H9 (cell line): ENCODE measurements around the gene CMTM4. TPM values are rescaled to one million over a fixed set of nuclear protein-coding genes. Genes with fewer than 3 reads are reported as not detected.

Experiments used
- DNase-seq: peaks from one replicate; pipeline ENCODE4 v3.0.0-alpha.2; 2017
- H2AFZ ChIP-seq: one replicate; pipeline ENCODE4 v1.6.1; 2013; ENCODE audit warnings: mild to moderate bottlenecking, low read length, control low read depth, moderate library complexity
- H2AK5ac ChIP-seq: 2 replicates; pipeline ENCODE4 v1.6.1; 2013; ENCODE audit warnings: low read length, control low read depth, mixed read lengths; ENCODE audit not compliant: insufficient read length
- H2BK120ac ChIP-seq: one replicate; pipeline ENCODE4 v1.6.1; 2013; ENCODE audit warnings: low read depth, mild to moderate bottlenecking, low read length, control low read depth, inconsistent platforms; ENCODE audit not compliant: poor library complexity, severe bottlenecking
- H2BK12ac ChIP-seq: 2 replicates; pipeline ENCODE4 v1.6.1; 2013; ENCODE audit warnings: low read length, control low read depth, mixed read lengths, low read depth; ENCODE audit not compliant: insufficient read length
- H2BK15ac ChIP-seq: 2 replicates; pipeline ENCODE4 v1.6.1; 2013; ENCODE audit warnings: low read depth, low read length, control low read depth
- H2BK20ac ChIP-seq: one replicate; pipeline ENCODE4 v1.6.1; 2013; ENCODE audit warnings: low read depth, mild to moderate bottlenecking, low read length, control low read depth, inconsistent platforms; ENCODE audit not compliant: poor library complexity, severe bottlenecking
- H2BK5ac ChIP-seq: 2 replicates; pipeline ENCODE4 v1.6.1; 2013; ENCODE audit warnings: low read length, control low read depth, mixed read lengths; ENCODE audit not compliant: insufficient read length
- H3K14ac ChIP-seq: 2 replicates; pipeline ENCODE4 v1.6.1; 2013; ENCODE audit warnings: low read length, control low read depth; ENCODE audit not compliant: insufficient read depth
- H3K18ac ChIP-seq: 2 replicates; pipeline ENCODE4 v1.6.1; 2013; ENCODE audit warnings: low read depth, mild to moderate bottlenecking, mixed read lengths, low read length, control low read depth; ENCODE audit not compliant: insufficient read length
- H3K23ac ChIP-seq: 2 replicates; pipeline ENCODE4 v1.6.1; 2013; ENCODE audit warnings: low read length, control low read depth, mixed read lengths, low read depth; ENCODE audit not compliant: insufficient read length
- H3K23me2 ChIP-seq: 2 replicates; pipeline ENCODE4 v1.6.1; 2013; ENCODE audit warnings: low read depth, mild to moderate bottlenecking, mixed read lengths, low read length, control low read depth; ENCODE audit not compliant: insufficient read length, poor library complexity, severe bottlenecking
- H3K27ac ChIP-seq: 2 replicates; pipeline ENCODE4 v1.5.1; 2013; ENCODE audit warnings: low read length, control low read depth, mixed read lengths, low read depth; ENCODE audit not compliant: insufficient read length
- H3K27me3 ChIP-seq: 2 replicates; pipeline ENCODE4 v1.6.1; 2013; ENCODE audit warnings: low read length, control low read depth, inconsistent platforms; ENCODE audit not compliant: insufficient read depth
- H3K4ac ChIP-seq: 2 replicates; pipeline ENCODE4 v1.6.1; 2013; ENCODE audit warnings: low read depth, mild to moderate bottlenecking, control low read depth, inconsistent platforms, low read length, moderate library complexity
- H3K4me1 ChIP-seq: 2 replicates; pipeline ENCODE4 v1.6.1; 2013; ENCODE audit warnings: low read length, control low read depth, inconsistent platforms; ENCODE audit not compliant: insufficient read depth
- H3K4me2 ChIP-seq: 2 replicates; pipeline ENCODE4 v1.6.1; 2013; ENCODE audit warnings: low read length, control low read depth, mixed read lengths; ENCODE audit not compliant: insufficient read length, insufficient read depth
- H3K56ac ChIP-seq: 2 replicates; pipeline ENCODE4 v1.6.1; 2013; ENCODE audit warnings: low read depth, mild to moderate bottlenecking, mixed read lengths, low read length, control low read depth; ENCODE audit not compliant: insufficient read length
- H3K79me1 ChIP-seq: 2 replicates; pipeline ENCODE4 v1.6.1; 2013; ENCODE audit warnings: low read depth, mild to moderate bottlenecking, moderate library complexity, low read length, control low read depth, inconsistent platforms; ENCODE audit not compliant: insufficient read depth, poor library complexity, severe bottlenecking
- H3K79me2 ChIP-seq: 2 replicates; pipeline ENCODE4 v1.6.1; 2013; ENCODE audit warnings: low read length, control low read depth, inconsistent platforms; ENCODE audit not compliant: insufficient read depth
- H3K9ac ChIP-seq: 2 replicates; pipeline ENCODE4 v1.6.1; 2013; ENCODE audit warnings: low read length, control low read depth, mixed read lengths; ENCODE audit not compliant: insufficient read length; ENCODE audit errors: extremely low read depth
- H3K9me3 ChIP-seq: one replicate; pipeline ENCODE4 v1.6.1; 2013; ENCODE audit warnings: low read depth, low read length, inconsistent platforms; ENCODE audit not compliant: control insufficient read depth
- H3T11ph ChIP-seq: one replicate; pipeline ENCODE4 v1.6.1; 2013; ENCODE audit warnings: mild to moderate bottlenecking, low read length, control low read depth, inconsistent platforms
- H4K20me1 ChIP-seq: one replicate; pipeline ENCODE4 v1.6.1; 2013; ENCODE audit not compliant: control insufficient read depth, insufficient read length, insufficient read depth
- H4K5ac ChIP-seq: 2 replicates; pipeline ENCODE4 v1.6.1; 2013; ENCODE audit warnings: low read depth, mild to moderate bottlenecking, mixed read lengths, low read length, control low read depth; ENCODE audit not compliant: insufficient read length
- H4K8ac ChIP-seq: replicated peaks from 2 replicates; pipeline ENCODE4 v1.6.1; 2013; ENCODE audit warnings: low read length, control low read depth, mixed read lengths, low read depth; ENCODE audit not compliant: insufficient read length
- H4K91ac ChIP-seq: 2 replicates; pipeline ENCODE4 v1.6.1; 2013; ENCODE audit warnings: low read depth, mild to moderate bottlenecking, moderate library complexity, mixed read lengths, low read length, control low read depth; ENCODE audit not compliant: insufficient read length
- H3K27ac Mint-ChIP-seq, 3 experiments: 2 replicates in 2 of 3; 3 replicates in 1 of 3; pipeline ENCODE4 v1.8.0; 2020 to 2021; ENCODE audit warnings: mixed read lengths in 3 of 3, mild to moderate bottlenecking in 1 of 3, moderate library complexity in 1 of 3
- H3K27me3 Mint-ChIP-seq: 2 replicates; pipeline ENCODE4 v1.8.0; 2021; ENCODE audit warnings: low read depth, mild to moderate bottlenecking, moderate library complexity, mixed read lengths
- H3K36me3 Mint-ChIP-seq, 3 experiments: 2 replicates in 2 of 3; 3 replicates in 1 of 3; pipeline ENCODE4 v1.8.0; 2020 to 2021; ENCODE audit warnings: low read depth in 3 of 3, mixed read lengths in 3 of 3; ENCODE audit not compliant: insufficient read depth in 1 of 3
- H3K4me1 Mint-ChIP-seq, 2 experiments: 2 replicates each; pipeline ENCODE4 v1.8.0; 2020; ENCODE audit warnings: mixed read lengths in 2 of 2
- H3K4me3 Mint-ChIP-seq, 2 experiments: 2 replicates in 1 of 2; 3 replicates in 1 of 2; pipeline ENCODE4 v1.8.0; 2020 to 2021; ENCODE audit warnings: mild to moderate bottlenecking in 2 of 2, mixed read lengths in 2 of 2, moderate library complexity in 1 of 2
- H3K9me3 Mint-ChIP-seq, 2 experiments: 2 replicates in 1 of 2; 3 replicates in 1 of 2; pipeline ENCODE4 v1.8.0; 2020; ENCODE audit warnings: mild to moderate bottlenecking in 2 of 2, mixed read lengths in 2 of 2, moderate library complexity in 1 of 2
- WGBS: extraction: QIAGEN DNeasy Blood & Tissue Kit; methylation state at CpG from one replicate; pipeline ENCODE4 v1.1.7; 2013; ENCODE audit warnings: missing lambda C conversion rate, low lambda C conversion rate, mixed read lengths; ENCODE audit not compliant: insufficient read length; ENCODE audit errors: extremely low coverage; 5-methylcytosine and 5-hydroxymethylcytosine counted together
- total RNA-seq: library from RNA; stranded (reverse); gene quantifications from 2 replicates; pipeline ENCODE4 v1.2.1, GENCODE V29; 2021
- TF ChIP-seq, protein P1 (sequence below): fragments of 200-600 bp; sonication (generic); conservative IDR thresholded peaks from 3 replicates; pipeline ENCODE4 v1.8.0; 2021; ENCODE audit warnings: antibody characterized with exemption, mild to moderate bottlenecking

CMTM4 gene
- total RNA-seq, 1 experiment from 2014 or later, result 40.5 TPM

- TF ChIP-seq, protein P1, sequence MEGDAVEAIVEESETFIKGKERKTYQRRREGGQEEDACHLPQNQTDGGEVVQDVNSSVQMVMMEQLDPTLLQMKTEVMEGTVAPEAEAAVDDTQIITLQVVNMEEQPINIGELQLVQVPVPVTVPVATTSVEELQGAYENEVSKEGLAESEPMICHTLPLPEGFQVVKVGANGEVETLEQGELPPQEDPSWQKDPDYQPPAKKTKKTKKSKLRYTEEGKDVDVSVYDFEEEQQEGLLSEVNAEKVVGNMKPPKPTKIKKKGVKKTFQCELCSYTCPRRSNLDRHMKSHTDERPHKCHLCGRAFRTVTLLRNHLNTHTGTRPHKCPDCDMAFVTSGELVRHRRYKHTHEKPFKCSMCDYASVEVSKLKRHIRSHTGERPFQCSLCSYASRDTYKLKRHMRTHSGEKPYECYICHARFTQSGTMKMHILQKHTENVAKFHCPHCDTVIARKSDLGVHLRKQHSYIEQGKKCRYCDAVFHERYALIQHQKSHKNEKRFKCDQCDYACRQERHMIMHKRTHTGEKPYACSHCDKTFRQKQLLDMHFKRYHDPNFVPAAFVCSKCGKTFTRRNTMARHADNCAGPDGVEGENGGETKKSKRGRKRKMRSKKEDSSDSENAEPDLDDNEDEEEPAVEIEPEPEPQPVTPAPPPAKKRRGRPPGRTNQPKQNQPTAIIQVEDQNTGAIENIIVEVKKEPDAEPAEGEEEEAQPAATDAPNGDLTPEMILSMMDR, result no peak
- Histone ChIP-seq H2BK5ac (no peak overlapping the region), H2BK20ac (no peak overlapping the region), H4K8ac (no peak overlapping the region), H3K56ac (no peak overlapping the region), H2AFZ (no peak overlapping the region), H3K4me1 (peaks cover 9% of the 10 kb centered on the region; the same call in 1 of the 2 replicates), H3K23me2 (no peaks in the 10 kb centered on the region), H3K4ac (no peak overlapping the region), H2BK15ac (no peak overlapping the region), H3K23ac (no peak overlapping the region), H3K18ac (no peak overlapping the region), H4K20me1 (no peaks in the 10 kb centered on the region), H2AK5ac (no peak overlapping the region), H3K9me3 (no peaks in the 10 kb centered on the region), H3K27ac (no peak overlapping the region), H3K9ac (no peak overlapping the region), H4K5ac (no peak overlapping the region), H3K79me1 (no peaks in the 10 kb centered on the region), H3K4me2 (peak overlapping the region; percentile 5), H3K27me3 (no peaks in the 10 kb centered on the region), H3K79me2 (no peaks in the 10 kb centered on the region), H3K14ac (no peak overlapping the region), H4K91ac (no peak overlapping the region), H2BK12ac (no peak overlapping the region), H2BK120ac (no peak overlapping the region), H3T11ph (no peak overlapping the region)
- Mint-ChIP-seq H3K4me1 (peaks cover 43 to 45% of the 10 kb centered on the region in 2 experiments), H3K27ac (peak overlapping the region in 2 of 3 experiments; percentile 20 to 95; a peak in 4 of 7 replicates), H3K36me3 (peaks cover 34 to 71% (median 68%) of the 10 kb centered on the region in 3 experiments), H3K4me3 (peak overlapping the region in 1 of 2 experiments; percentile 2; a peak in 1 of 5 replicates), H3K27me3 (no peaks in the 10 kb centered on the region), H3K9me3 (no peaks in the 10 kb centered on the region; a peak in 1 of 5 replicates)
- no peak for DNase-seq
- WGBS, result no CpG with 5 or more reads among the region's 9 CpGs
These were observed 80.0 kb downstream of the CMTM4 start for GRCh38 chr16:66616592-66616991.
